ENCODE results near the gene EIF2AK2.

DNA sequence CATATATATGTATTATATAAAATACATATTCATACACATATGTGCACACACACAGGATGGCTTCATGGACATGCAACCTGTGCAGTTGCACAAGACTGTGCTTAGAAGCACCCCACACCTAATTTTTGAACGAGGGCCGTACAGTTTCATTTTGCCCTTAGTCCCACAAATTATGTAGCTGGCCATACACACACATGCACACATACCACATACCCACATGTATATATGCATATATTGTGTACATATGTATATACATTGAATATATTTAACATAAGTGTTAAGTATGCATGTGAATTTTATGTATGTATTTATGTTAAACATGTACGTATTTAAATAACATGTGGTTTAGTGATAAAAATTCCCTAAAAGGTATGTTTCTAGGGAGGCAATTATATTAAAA is 54.2 kb downstream of the EIF2AK2 start:
- TF ChIP-seq, protein P1, sequence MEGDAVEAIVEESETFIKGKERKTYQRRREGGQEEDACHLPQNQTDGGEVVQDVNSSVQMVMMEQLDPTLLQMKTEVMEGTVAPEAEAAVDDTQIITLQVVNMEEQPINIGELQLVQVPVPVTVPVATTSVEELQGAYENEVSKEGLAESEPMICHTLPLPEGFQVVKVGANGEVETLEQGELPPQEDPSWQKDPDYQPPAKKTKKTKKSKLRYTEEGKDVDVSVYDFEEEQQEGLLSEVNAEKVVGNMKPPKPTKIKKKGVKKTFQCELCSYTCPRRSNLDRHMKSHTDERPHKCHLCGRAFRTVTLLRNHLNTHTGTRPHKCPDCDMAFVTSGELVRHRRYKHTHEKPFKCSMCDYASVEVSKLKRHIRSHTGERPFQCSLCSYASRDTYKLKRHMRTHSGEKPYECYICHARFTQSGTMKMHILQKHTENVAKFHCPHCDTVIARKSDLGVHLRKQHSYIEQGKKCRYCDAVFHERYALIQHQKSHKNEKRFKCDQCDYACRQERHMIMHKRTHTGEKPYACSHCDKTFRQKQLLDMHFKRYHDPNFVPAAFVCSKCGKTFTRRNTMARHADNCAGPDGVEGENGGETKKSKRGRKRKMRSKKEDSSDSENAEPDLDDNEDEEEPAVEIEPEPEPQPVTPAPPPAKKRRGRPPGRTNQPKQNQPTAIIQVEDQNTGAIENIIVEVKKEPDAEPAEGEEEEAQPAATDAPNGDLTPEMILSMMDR (IDR thresholded peaks at IDR 0.05; ENCODE audit: low read depth, low read length) = no peak
- no peak for TF ChIP-seq EZH2phosphoT487 (IDR thresholded peaks at IDR 0.05; ENCODE audit: low read depth)

Measured in OCI-LY3 (cell line).